CD4-positive, alpha-beta T cell (primary cell): ENCODE data around the gene GPR173. TPM values are rescaled to one million over a fixed set of nuclear protein-coding genes. Genes with fewer than 3 reads are reported as not detected.

Source experiments
- ATAC-seq: fragments of 200-7000 bp; cut with Tn5 transposase; one replicate; pipeline ENCODE4 v1.10.0; 2022; ENCODE audit warnings: mild to moderate bottlenecking; ENCODE audit not compliant: poor library complexity
- CTCF ChIA-PET: fragments of 350-600 bp; sonication (Branson Sonifier 250); formaldehyde crosslinking; loops from one replicate; lab custom pipeline; 2021; ENCODE audit warnings: antibody characterized with exemption, inconsistent platforms; lab: Charles Lee
- POLR2A ChIA-PET: fragments of 350-600 bp; sonication (Branson Sonifier 250); formaldehyde crosslinking; loops from one replicate; lab custom pipeline; 2021; ENCODE audit warnings: antibody characterized with exemption, inconsistent platforms; lab: Charles Lee
- DNase-seq, 14 experiments: peaks; one replicate each; pipeline ENCODE4 v3.0.0-alpha.2; 2013 to 2020; ENCODE audit warnings: mixed read lengths in 2 of 14
- H3K27ac ChIP-seq, 2 donors: one replicate each; pipeline versions ENCODE4 v1.5.1 to v1.7.0; 2013; ENCODE audit warnings: low read length in 2 of 2, low read depth in 1 of 2, mild to moderate bottlenecking in 1 of 2
- H3K27me3 ChIP-seq, 2 experiments: 1 replicate in 1 of 2; 2 replicates in 1 of 2; pipeline versions ENCODE4 v1.6.1 to v1.7.0; 2013; ENCODE audit warnings: low read length in 2 of 2, control low read depth in 1 of 2, mild to moderate bottlenecking in 1 of 2, moderate library complexity in 1 of 2; ENCODE audit not compliant: insufficient read depth in 2 of 2, control insufficient read depth in 1 of 2
- H3K36me3 ChIP-seq: one replicate; pipeline ENCODE4 v1.6.1; 2013; ENCODE audit warnings: low read length, control low read depth; ENCODE audit not compliant: insufficient read depth
- H3K4me1 ChIP-seq: one replicate; pipeline ENCODE4 v1.6.1; 2013; ENCODE audit warnings: low read length, control low read depth; ENCODE audit not compliant: insufficient read depth
- H3K4me3 ChIP-seq: one replicate; pipeline ENCODE4 v1.5.1; 2013; ENCODE audit warnings: mild to moderate bottlenecking, low read length, moderate library complexity
- H3K9me3 ChIP-seq, 2 experiments: 1 replicate in 1 of 2; 2 replicates in 1 of 2; pipeline versions ENCODE4 v1.6.1 to v1.7.0; 2013; ENCODE audit warnings: low read length in 2 of 2, mild to moderate bottlenecking in 2 of 2, control low read depth in 1 of 2, moderate library complexity in 1 of 2; ENCODE audit not compliant: control insufficient read depth in 1 of 2, insufficient read depth in 1 of 2
- H3K27ac Mint-ChIP-seq: one replicate; pipeline ENCODE4 v1.8.0; 2020; ENCODE audit warnings: mixed read lengths
- H3K27me3 Mint-ChIP-seq: one replicate; pipeline ENCODE4 v1.8.0; 2021; ENCODE audit warnings: mixed read lengths
- H3K36me3 Mint-ChIP-seq: one replicate; pipeline ENCODE4 v1.8.0; 2021; ENCODE audit warnings: low read depth, mixed read lengths
- H3K4me1 Mint-ChIP-seq: one replicate; pipeline ENCODE4 v1.8.0; 2021; ENCODE audit warnings: low read depth, mixed read lengths
- H3K4me3 Mint-ChIP-seq: one replicate; pipeline ENCODE4 v1.8.0; 2020; ENCODE audit warnings: mild to moderate bottlenecking, mixed read lengths
- H3K9me3 Mint-ChIP-seq: one replicate; pipeline ENCODE4 v1.8.0; 2020; ENCODE audit warnings: mixed read lengths
- CTCF ChIP-seq: fragments of 200-600 bp; IDR thresholded peaks from one replicate; pipeline ENCODE4 v1.8.0; 2022; ENCODE audit warnings: antibody characterized with exemption, mild to moderate bottlenecking
- intact Hi-C, 2 experiments: fragments of 100-400 bp; cut with DNase I in 1 of 2; cut with micrococcal nuclease in 1 of 2; formaldehyde crosslinking; loops; one replicate each; pipeline versions ENCODE4 v1.15.1 to v1.9.0; 2023 to 2025; cut with DNase I, micrococcal nuclease
- total RNA-seq, 174 experiments: library from RNA in 2 of 174; stranded (reverse) in 2 of 174; gene quantifications; one replicate each; pipeline ENCODE4 v1.2.3 and lab custom pipeline; 2021 to 2026

GPR173 gene
- total RNA-seq, 2 experiments from 2014 or later, result not detected

GRCh38 chrX:53005327-53005726 is 43.3 kb upstream of the GPR173 start:
- ChIA-PET CTCF (no interaction called here), POLR2A (no interaction called here)
- no peak overlapping the region for H3K4me3 Mint-ChIP-seq
- H3K36me3 Mint-ChIP-seq, result no peaks in the 10 kb centered on the region
- no peaks in the 10 kb centered on the region for H3K9me3 Mint-ChIP-seq
- H3K9me3 ChIP-seq, result no peaks in the 10 kb centered on the region
- H3K4me3 ChIP-seq, result no peak overlapping the region
- DNase-seq (no peak), ATAC-seq (no peak)
- intact Hi-C loops, result no loop called here
- H3K4me1 ChIP-seq, result peaks cover 4% of the 10 kb centered on the region
- H3K27me3 Mint-ChIP-seq, result peaks cover 7% of the 10 kb centered on the region
- no peak for TF ChIP-seq CTCF
- no peak overlapping the region for H3K27ac ChIP-seq
- H3K27me3 ChIP-seq, result no peaks in the 10 kb centered on the region
- no peaks in the 10 kb centered on the region for H3K36me3 ChIP-seq
- H3K4me1 Mint-ChIP-seq, result peaks cover 8% of the 10 kb centered on the region
- H3K27ac Mint-ChIP-seq, result no peak overlapping the region

GRCh38 chrX:53009032-53009431 is 39.6 kb upstream of the GPR173 start:
- Histone ChIP-seq H3K27ac (no peak overlapping the region), H3K36me3 (no peaks in the 10 kb centered on the region), H3K9me3 (no peaks in the 10 kb centered on the region), H3K4me1 (no peaks in the 10 kb centered on the region), H3K4me3 (no peak overlapping the region), H3K27me3 (no peaks in the 10 kb centered on the region)
- ChIA-PET POLR2A (no interaction called here), CTCF (no interaction called here)
- intact Hi-C loops, result no loop called here
- Mint-ChIP-seq H3K27ac (no peak overlapping the region), H3K36me3 (no peaks in the 10 kb centered on the region), H3K4me3 (no peak overlapping the region), H3K9me3 (no peaks in the 10 kb centered on the region), H3K27me3 (no peaks in the 10 kb centered on the region), H3K4me1 (no peaks in the 10 kb centered on the region)
- ATAC-seq (no peak), DNase-seq (no peak)
- TF ChIP-seq CTCF, result no peak

- H3K27ac ChIP-seq, result no peak overlapping the region
- Mint-ChIP-seq H3K36me3 (no peaks in the 10 kb centered on the region), H3K4me3 (no peak overlapping the region), H3K27me3 (no peaks in the 10 kb centered on the region), H3K4me1 (no peaks in the 10 kb centered on the region), H3K27ac (no peak overlapping the region), H3K9me3 (no peaks in the 10 kb centered on the region)
- no peak for TF ChIP-seq CTCF
- ChIA-PET CTCF (no interaction called here), POLR2A (no interaction called here)
- intact Hi-C loops, result no loop called here
- no peak for ATAC-seq
- H3K4me3 ChIP-seq, result no peak overlapping the region
- H3K36me3 ChIP-seq, result no peaks in the 10 kb centered on the region
- no peaks in the 10 kb centered on the region for H3K27me3 ChIP-seq
- no peaks in the 10 kb centered on the region for H3K4me1 ChIP-seq
- H3K9me3 ChIP-seq, result no peaks in the 10 kb centered on the region
- no peak for DNase-seq
These were observed 35.3 kb upstream of the GPR173 start for GRCh38 chrX:53013291-53013690.
